Neural cell (in vitro differentiated cells): ENCODE data around the gene WASF3. TPM values are rescaled to one million over a fixed set of nuclear protein-coding genes. Genes with fewer than 3 reads are reported as not detected.

Experiments
- H2AFZ ChIP-seq: fragments of 200-600, 300-800 bp; sonication (generic), shearing (Covaris generic); 2 replicates; pipeline ENCODE4 v1.6.0; 2014; ENCODE audit warnings: low read depth, mild to moderate bottlenecking, antibody characterized with exemption, low read length, moderate library complexity
- H3F3A ChIP-seq: fragments of 200-600 bp; shearing (Covaris generic); 2 replicates; pipeline ENCODE4 v1.6.1; 2016; ENCODE audit warnings: mild to moderate bottlenecking, moderate library complexity, mixed read lengths, antibody characterized with exemption, low read length; ENCODE audit not compliant: insufficient read depth, poor library complexity, severe bottlenecking
- H3K27ac ChIP-seq: fragments of 200-600, 300-800 bp; sonication (generic), shearing (Covaris generic); 2 replicates; pipeline ENCODE4 v1.5.1; 2014; ENCODE audit warnings: mild to moderate bottlenecking, low read length, moderate library complexity
- H3K27me3 ChIP-seq: fragments of 300-800, 200-600 bp; sonication (generic), shearing (Covaris generic); 2 replicates; pipeline ENCODE4 v1.6.0; 2014; ENCODE audit warnings: mild to moderate bottlenecking, low read depth, low read length, moderate library complexity; ENCODE audit not compliant: insufficient read depth
- H3K36me3 ChIP-seq: fragments of 300-800, 200-600 bp; sonication (generic), shearing (Covaris generic); 2 replicates; pipeline ENCODE4 v1.5.1; 2014; ENCODE audit warnings: mild to moderate bottlenecking, antibody characterized with exemption, low read length, moderate library complexity; ENCODE audit not compliant: insufficient read depth
- H3K4me2 ChIP-seq: fragments of 300-800, 200-600 bp; sonication (generic), shearing (Covaris generic); 2 replicates; pipeline ENCODE4 v1.6.0; 2014; ENCODE audit warnings: mild to moderate bottlenecking, low read length
- H3K4me3 ChIP-seq: fragments of 300-800, 200-600 bp; sonication (generic), shearing (Covaris generic); 2 replicates; pipeline ENCODE4 v1.5.1; 2014; ENCODE audit warnings: mild to moderate bottlenecking, low read length, moderate library complexity
- H3K79me2 ChIP-seq: fragments of 200-600 bp; shearing (Covaris generic); replicated peaks from 2 replicates; pipeline ENCODE4 v1.6.0; 2014; ENCODE audit warnings: mild to moderate bottlenecking, low read length, moderate library complexity; ENCODE audit not compliant: insufficient read depth
- H3K9ac ChIP-seq: fragments of 300-800, 200-600 bp; sonication (generic), shearing (Covaris generic); 2 replicates; pipeline ENCODE4 v1.6.1; 2016; ENCODE audit warnings: mild to moderate bottlenecking, low read length, mixed read lengths
- H3K9me2 ChIP-seq: fragments of 200-600 bp; shearing (Covaris generic); 2 replicates; pipeline ENCODE4 v1.6.1; 2016; ENCODE audit warnings: mild to moderate bottlenecking, low read length, mixed read lengths; ENCODE audit not compliant: insufficient read depth
- H3K9me3 ChIP-seq: fragments of 200-600, 300-800 bp; sonication (generic), shearing (Covaris generic); 2 replicates; pipeline ENCODE4 v1.6.1; 2016; ENCODE audit warnings: mild to moderate bottlenecking, mixed run types, low read length, moderate library complexity, mixed read lengths
- H4K20me1 ChIP-seq: fragments of 200-600 bp; shearing (Covaris generic); 2 replicates; pipeline ENCODE4 v1.6.1; 2016; ENCODE audit warnings: mild to moderate bottlenecking, mixed run types; ENCODE audit not compliant: insufficient read depth
- CTCF ChIP-seq: fragments of 450-650 bp; IDR thresholded peaks from 2 replicates; pipeline ENCODE4 v1.5.1; 2014; ENCODE audit warnings: antibody characterized with exemption, mild to moderate bottlenecking, moderate library complexity; ENCODE audit not compliant: poor library complexity, severe bottlenecking
- EP300 ChIP-seq: fragments of 450-650 bp; conservative IDR thresholded peaks from 2 replicates; pipeline ENCODE4 v1.6.1; 2014; ENCODE audit warnings: antibody characterized with exemption, mild to moderate bottlenecking, moderate library complexity; ENCODE audit not compliant: poor library complexity, severe bottlenecking
- EZH2 ChIP-seq: fragments of 200-600, 300-800 bp; shearing (Covaris generic), sonication (generic); IDR thresholded peaks from 2 replicates; pipeline ENCODE4 v1.6.1; 2014; ENCODE audit warnings: antibody characterized with exemption, low read length, borderline replicate concordance, mild to moderate bottlenecking; ENCODE audit not compliant: insufficient read depth, poor library complexity, severe bottlenecking
- MXI1 ChIP-seq: fragments of 450-650 bp; conservative IDR thresholded peaks from 2 replicates; pipeline ENCODE4 v1.6.1; 2014; ENCODE audit warnings: antibody characterized with exemption, mild to moderate bottlenecking; ENCODE audit not compliant: poor library complexity, severe bottlenecking
- POLR2AphosphoS5 ChIP-seq: IDR thresholded peaks from 2 replicates; pipeline ENCODE4 v1.6.1; 2012
- RAD21 ChIP-seq: fragments of 450-650 bp; conservative IDR thresholded peaks from 2 replicates; pipeline ENCODE4 v1.6.1; 2014; ENCODE audit warnings: antibody characterized with exemption, mild to moderate bottlenecking, moderate library complexity
- SMC3 ChIP-seq: fragments of 450-650 bp; conservative IDR thresholded peaks from 2 replicates; pipeline ENCODE4 v1.6.1; 2014; ENCODE audit warnings: antibody characterized with exemption, mild to moderate bottlenecking, moderate library complexity; ENCODE audit not compliant: poor library complexity
- TAF1 ChIP-seq: IDR thresholded peaks from 2 replicates; pipeline ENCODE4 v1.6.1; 2012; ENCODE audit warnings: low read depth
- polyA plus RNA-seq: library from polyadenylated mRNA; depleted of rRNA; stranded (reverse); fragments of >200 nt; gene quantifications from 2 replicates; pipeline ENCODE4 v1.2.3, GENCODE V29; 2014
- TF ChIP-seq, protein P1 (sequence below): IDR thresholded peaks from 2 replicates; pipeline ENCODE4 v1.6.1; 2012; ENCODE audit warnings: borderline replicate concordance

Gene WASF3
- polyA plus RNA-seq, 1 donor from 2014 or later = 44.5 TPM

DNA sequence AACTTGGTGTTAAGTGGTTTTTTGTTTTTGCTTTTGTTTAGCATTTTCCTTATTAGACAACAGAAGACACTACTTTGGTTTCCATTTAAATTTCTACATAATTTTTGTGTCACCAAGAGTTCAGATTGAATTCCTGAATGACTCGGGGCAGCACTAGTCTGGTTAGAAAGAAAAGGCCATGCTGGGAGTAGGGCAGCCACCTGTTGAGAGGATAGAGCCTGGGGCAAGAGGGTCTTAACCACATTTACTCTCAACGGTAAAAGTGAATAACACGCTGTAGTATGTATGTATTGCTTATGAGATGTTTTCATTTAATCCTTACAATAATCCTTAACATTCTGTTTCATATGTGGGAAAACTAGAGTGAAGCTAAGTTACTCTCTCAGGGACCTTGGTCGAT is 131.5 kb downstream of the WASF3 start:
- Histone ChIP-seq H3K79me2 (no peaks in the 10 kb centered on the region), H3K4me2 (no peak overlapping the region), H3F3A (no peaks in the 10 kb centered on the region), H2AFZ (no peak overlapping the region), H3K9ac (no peak overlapping the region), H3K4me3 (no peak overlapping the region), H3K9me2 (no peaks in the 10 kb centered on the region), H3K9me3 (peaks cover 6% of the 10 kb centered on the region), H3K27me3 (no peaks in the 10 kb centered on the region), H4K20me1 (no peaks in the 10 kb centered on the region), H3K36me3 (peaks cover 7% of the 10 kb centered on the region), H3K27ac (no peak overlapping the region)
- TF ChIP-seq CTCF (no peak), RAD21 (no peak), EZH2 (no peak), MXI1 (no peak), SMC3 (no peak)
- TF ChIP-seq, protein P1, sequence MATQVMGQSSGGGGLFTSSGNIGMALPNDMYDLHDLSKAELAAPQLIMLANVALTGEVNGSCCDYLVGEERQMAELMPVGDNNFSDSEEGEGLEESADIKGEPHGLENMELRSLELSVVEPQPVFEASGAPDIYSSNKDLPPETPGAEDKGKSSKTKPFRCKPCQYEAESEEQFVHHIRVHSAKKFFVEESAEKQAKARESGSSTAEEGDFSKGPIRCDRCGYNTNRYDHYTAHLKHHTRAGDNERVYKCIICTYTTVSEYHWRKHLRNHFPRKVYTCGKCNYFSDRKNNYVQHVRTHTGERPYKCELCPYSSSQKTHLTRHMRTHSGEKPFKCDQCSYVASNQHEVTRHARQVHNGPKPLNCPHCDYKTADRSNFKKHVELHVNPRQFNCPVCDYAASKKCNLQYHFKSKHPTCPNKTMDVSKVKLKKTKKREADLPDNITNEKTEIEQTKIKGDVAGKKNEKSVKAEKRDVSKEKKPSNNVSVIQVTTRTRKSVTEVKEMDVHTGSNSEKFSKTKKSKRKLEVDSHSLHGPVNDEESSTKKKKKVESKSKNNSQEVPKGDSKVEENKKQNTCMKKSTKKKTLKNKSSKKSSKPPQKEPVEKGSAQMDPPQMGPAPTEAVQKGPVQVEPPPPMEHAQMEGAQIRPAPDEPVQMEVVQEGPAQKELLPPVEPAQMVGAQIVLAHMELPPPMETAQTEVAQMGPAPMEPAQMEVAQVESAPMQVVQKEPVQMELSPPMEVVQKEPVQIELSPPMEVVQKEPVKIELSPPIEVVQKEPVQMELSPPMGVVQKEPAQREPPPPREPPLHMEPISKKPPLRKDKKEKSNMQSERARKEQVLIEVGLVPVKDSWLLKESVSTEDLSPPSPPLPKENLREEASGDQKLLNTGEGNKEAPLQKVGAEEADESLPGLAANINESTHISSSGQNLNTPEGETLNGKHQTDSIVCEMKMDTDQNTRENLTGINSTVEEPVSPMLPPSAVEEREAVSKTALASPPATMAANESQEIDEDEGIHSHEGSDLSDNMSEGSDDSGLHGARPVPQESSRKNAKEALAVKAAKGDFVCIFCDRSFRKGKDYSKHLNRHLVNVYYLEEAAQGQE = no peak

DNA sequence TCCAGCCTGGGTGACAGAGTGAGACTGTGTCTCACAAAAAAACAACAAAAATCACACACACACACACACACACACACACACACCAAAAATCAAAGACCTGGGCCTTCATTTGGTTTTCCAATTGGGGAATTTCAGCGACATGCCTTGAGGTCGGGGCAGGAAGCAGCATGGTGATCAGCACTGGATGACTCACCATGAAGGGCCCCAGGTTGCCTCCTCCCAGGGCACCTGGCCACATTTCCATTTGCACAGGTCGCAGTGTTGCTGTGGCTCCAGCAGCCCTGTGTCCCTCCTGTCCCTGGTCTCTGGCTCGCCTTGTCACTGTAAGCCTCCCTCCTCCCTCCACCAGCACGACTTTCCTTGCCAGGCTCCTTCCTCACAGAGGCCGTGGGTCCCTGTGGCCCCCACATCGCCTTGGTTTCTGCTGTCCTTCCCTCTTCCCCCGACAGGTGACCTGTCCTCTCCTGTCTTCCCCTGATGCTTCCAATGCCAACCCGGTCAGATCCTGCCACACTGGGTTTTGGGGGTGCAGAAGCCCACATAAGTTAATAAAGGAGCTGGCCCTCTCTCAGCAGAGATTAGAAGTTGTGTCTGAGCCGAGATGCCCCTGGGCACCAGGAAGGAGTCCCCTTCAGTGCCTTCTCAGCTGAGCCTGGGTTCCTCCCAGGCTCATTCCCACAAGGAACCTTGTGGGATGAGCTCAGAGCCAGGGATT is 136.4 kb downstream of the WASF3 start:
- no peak overlapping the region for H3K4me2 ChIP-seq
- no peaks in the 10 kb centered on the region for H3K27me3 ChIP-seq
- no peaks in the 10 kb centered on the region for H3K79me2 ChIP-seq
- TF ChIP-seq TAF1 (no peak), EZH2 (no peak), RAD21 (no peak), POLR2AphosphoS5 (no peak), SMC3 (no peak), EP300 (no peak), MXI1 (no peak), CTCF (no peak)
- TF ChIP-seq, protein P1 = no peak
- H2AFZ ChIP-seq = no peak overlapping the region
- peaks cover 7% of the 10 kb centered on the region for H3K36me3 ChIP-seq
- H3K4me3 ChIP-seq = no peak overlapping the region
- H3F3A ChIP-seq = no peaks in the 10 kb centered on the region
- peaks cover 6% of the 10 kb centered on the region for H3K9me3 ChIP-seq
- no peaks in the 10 kb centered on the region for H3K9me2 ChIP-seq
- H4K20me1 ChIP-seq = no peaks in the 10 kb centered on the region
- H3K27ac ChIP-seq = no peak overlapping the region
- no peak overlapping the region for H3K9ac ChIP-seq
